Stomach (tissue), 9 donors: ENCODE data around the gene RAG1. TPM values are rescaled to one million over a fixed set of nuclear protein-coding genes. Genes with fewer than 3 reads are reported as not detected.

Experiments used
- DNase-seq, 2 donors: peaks; one replicate each; pipeline versions ENCODE4 v3.0.0 to v3.0.0-alpha.2; 2013 to 2019
- H3K27ac ChIP-seq, 5 donors: fragments of 200-600 bp in 4 of 5; sonication (generic) in 4 of 5; one replicate each; pipeline ENCODE4 v1.5.1; 2013 to 2019; ENCODE audit warnings: mild to moderate bottlenecking in 1 of 5, moderate library complexity in 1 of 5
- H3K27me3 ChIP-seq, 3 donors: fragments of 200-600 bp; sonication (generic); one replicate each; pipeline ENCODE4 v1.5.1; 2017 to 2019; ENCODE audit warnings: mixed run types in 1 of 3
- H3K36me3 ChIP-seq, 4 donors: fragments of 200-600 bp; sonication (generic); 1 replicate in 3 of 4; 2 replicates in 1 of 4; pipeline ENCODE4 v1.5.1; 2016 to 2019
- H3K4me1 ChIP-seq, 4 donors: fragments of 200-600 bp; sonication (generic); one replicate each; pipeline ENCODE4 v1.5.1; 2016 to 2019
- H3K4me3 ChIP-seq, 4 donors: fragments of 200-600 bp; sonication (generic) in 3 of 4; one replicate each; pipeline ENCODE4 v1.5.1; 2016 to 2019; ENCODE audit warnings: mild to moderate bottlenecking in 1 of 4
- H3K9me3 ChIP-seq, 4 donors: fragments of 200-600 bp; sonication (generic); one replicate each; pipeline ENCODE4 v1.5.1; 2016 to 2019
- EP300 ChIP-seq: sonication (generic); formaldehyde crosslinking; IDR thresholded peaks from one replicate; pipeline ENCODE4 v1.6.1; 2017; ENCODE audit warnings: antibody characterized with exemption
- POLR2A ChIP-seq, 4 donors: fragments of 450-650 bp; IDR thresholded peaks; one replicate each; pipeline ENCODE4 v1.6.1; 2016; ENCODE audit warnings: antibody characterized with exemption in 4 of 4, control low read depth in 2 of 4, mild to moderate bottlenecking in 1 of 4, moderate library complexity in 1 of 4
- POLR2AphosphoS5 ChIP-seq, 3 donors: sonication (generic); formaldehyde crosslinking; IDR thresholded peaks; one replicate each; pipeline ENCODE4 v1.6.1; 2016; ENCODE audit warnings: antibody characterized with exemption in 3 of 3
- WGBS, 5 donors: extraction: QIAGEN DNeasy Blood & Tissue Kit in 3 of 5; methylation state at CpG; one replicate each; pipeline versions ENCODE4 v1.1.5 to v1.1.7; 2013 to 2018; 5-methylcytosine and 5-hydroxymethylcytosine counted together
- intact Hi-C: fragments of 100-400 bp; cut with DNase I; formaldehyde crosslinking; loops from one replicate; pipeline ENCODE4 v1.15.1; 2023; ENCODE audit warnings: low total_unique reads
- polyA plus RNA-seq, 3 donors: library from polyadenylated mRNA; stranded (reverse); fragments of 200-250 nt; gene quantifications; one replicate each; pipeline ENCODE4 v1.2.3, GENCODE V29; 2013
- total RNA-seq, 5 donors: library from RNA; depleted of rRNA; stranded (reverse); fragments of >200 nt; gene quantifications; one replicate each; pipeline versions ENCODE4 v1.1.0 to v1.2.3, GENCODE V29; 2014 to 2016
- TF ChIP-seq, protein P1 (sequence below), 7 experiments: fragments of 450-650 bp in 4 of 7; fragments of 200-600 bp in 3 of 7; sonication (generic) in 3 of 7; IDR thresholded peaks; one replicate each; pipeline ENCODE4 v1.5.1; 2016 to 2019; ENCODE audit warnings: antibody characterized with exemption in 7 of 7, control low read depth in 2 of 7, mild to moderate bottlenecking in 1 of 7
- donor health status: healthy with polysubstance abuse.
- donor health status: Bipolar disorder and iron deficiency.
- donor health status: healthy.

The RAG1 gene
- total and polyA plus RNA-seq, 8 donors, result 0.23 to 5.0 (median 0.43) TPM; not detected in 2

- intact Hi-C loops, result no loop called here
- Histone ChIP-seq H3K9me3 (no peaks in the 10 kb centered on the region), H3K36me3 (no peaks in the 10 kb centered on the region), H3K4me3 (no peak overlapping the region), H3K27ac (no peak overlapping the region), H3K27me3 (no peaks in the 10 kb centered on the region), H3K4me1 (peaks cover 0 to 19% (median 9%) of the 10 kb centered on the region in 4 donors)
- TF ChIP-seq, protein P1, sequence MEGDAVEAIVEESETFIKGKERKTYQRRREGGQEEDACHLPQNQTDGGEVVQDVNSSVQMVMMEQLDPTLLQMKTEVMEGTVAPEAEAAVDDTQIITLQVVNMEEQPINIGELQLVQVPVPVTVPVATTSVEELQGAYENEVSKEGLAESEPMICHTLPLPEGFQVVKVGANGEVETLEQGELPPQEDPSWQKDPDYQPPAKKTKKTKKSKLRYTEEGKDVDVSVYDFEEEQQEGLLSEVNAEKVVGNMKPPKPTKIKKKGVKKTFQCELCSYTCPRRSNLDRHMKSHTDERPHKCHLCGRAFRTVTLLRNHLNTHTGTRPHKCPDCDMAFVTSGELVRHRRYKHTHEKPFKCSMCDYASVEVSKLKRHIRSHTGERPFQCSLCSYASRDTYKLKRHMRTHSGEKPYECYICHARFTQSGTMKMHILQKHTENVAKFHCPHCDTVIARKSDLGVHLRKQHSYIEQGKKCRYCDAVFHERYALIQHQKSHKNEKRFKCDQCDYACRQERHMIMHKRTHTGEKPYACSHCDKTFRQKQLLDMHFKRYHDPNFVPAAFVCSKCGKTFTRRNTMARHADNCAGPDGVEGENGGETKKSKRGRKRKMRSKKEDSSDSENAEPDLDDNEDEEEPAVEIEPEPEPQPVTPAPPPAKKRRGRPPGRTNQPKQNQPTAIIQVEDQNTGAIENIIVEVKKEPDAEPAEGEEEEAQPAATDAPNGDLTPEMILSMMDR (IDR thresholded peaks at IDR 0.05), result no peak
- TF ChIP-seq POLR2AphosphoS5 (IDR thresholded peaks at IDR 0.05), result no peak
- TF ChIP-seq EP300, result no peak
- TF ChIP-seq POLR2A (IDR thresholded peaks at IDR 0.05), result no peak
- 80 to 87% (median 84%) methylated on average over 6 of the region's 6 CpGs for WGBS, 5 donors
- no peak for DNase-seq
These were observed 49.9 kb downstream of the RAG1 start for GRCh38 chr11:36617543-36618362.

GRCh38 chr11:36618363-36619047 lies 50.7 kb downstream of the RAG1 start:
- no peak for TF ChIP-seq POLR2AphosphoS5 (IDR thresholded peaks at IDR 0.05)
- TF ChIP-seq POLR2A (IDR thresholded peaks at IDR 0.05), result no peak
- TF ChIP-seq, protein P1 (IDR thresholded peaks at IDR 0.05), result no peak
- no peak for TF ChIP-seq EP300
- Histone ChIP-seq H3K27me3 (no peaks in the 10 kb centered on the region), H3K36me3 (no peaks in the 10 kb centered on the region), H3K27ac (no peak overlapping the region), H3K4me3 (no peak overlapping the region), H3K9me3 (no peaks in the 10 kb centered on the region), H3K4me1 (peaks cover 0 to 19% (median 9%) of the 10 kb centered on the region in 4 donors)
- intact Hi-C loops, result no loop called here
- WGBS, 5 donors, result 59 to 82% (median 76%) methylated on average over 3 of the region's 3 CpGs
- DNase-seq, result no peak

- Histone ChIP-seq H3K36me3 (no peaks in the 10 kb centered on the region), H3K4me3 (no peak overlapping the region), H3K27ac (no peak overlapping the region), H3K4me1 (peaks cover 0 to 19% (median 9%) of the 10 kb centered on the region in 4 donors), H3K27me3 (no peaks in the 10 kb centered on the region), H3K9me3 (no peaks in the 10 kb centered on the region)
- DNase-seq, result peak in 1 of 2 donors; percentile 48
- WGBS, 5 donors, result 25 to 32% (median 29%) methylated on average over 5 of the region's 5 CpGs
- no peak for TF ChIP-seq POLR2A (IDR thresholded peaks at IDR 0.05)
- no peak for TF ChIP-seq POLR2AphosphoS5 (IDR thresholded peaks at IDR 0.05)
- no peak for TF ChIP-seq EP300
- TF ChIP-seq, protein P1 (IDR thresholded peaks at IDR 0.05), result no peak
- intact Hi-C loops, result no loop called here
These were observed 51.7 kb downstream of the RAG1 start for GRCh38 chr11:36619502-36619901.

DNA sequence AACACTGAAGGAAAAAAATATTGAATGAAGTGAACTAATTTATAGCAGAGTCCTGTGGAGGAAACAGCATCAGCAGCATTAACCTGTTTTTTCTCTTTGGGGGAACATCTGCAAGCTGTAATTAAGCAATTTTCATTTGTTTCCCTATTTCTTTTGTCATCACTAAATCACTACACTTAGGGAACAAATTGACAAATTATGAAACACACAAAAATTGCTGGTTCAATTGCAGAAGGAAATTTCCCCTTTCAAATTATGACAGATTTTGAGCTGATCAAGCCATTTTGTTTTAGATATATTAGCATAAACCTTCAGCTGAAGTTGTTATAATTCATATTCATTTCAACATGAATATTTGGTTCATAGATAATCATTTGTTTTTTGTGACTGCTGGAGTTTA lies 52.4 kb downstream of the RAG1 start:
- TF ChIP-seq POLR2AphosphoS5 (IDR thresholded peaks at IDR 0.05) (no peak), POLR2A (IDR thresholded peaks at IDR 0.05) (no peak), EP300 (no peak)
- TF ChIP-seq, protein P1 (IDR thresholded peaks at IDR 0.05), result no peak
- peaks cover 0 to 19% (median 9%) of the 10 kb centered on the region in 4 donors for H3K4me1 ChIP-seq
- no peaks in the 10 kb centered on the region for H3K9me3 ChIP-seq
- no peaks in the 10 kb centered on the region for H3K27me3 ChIP-seq
- intact Hi-C loops, result loop anchor here (10.0 kb wide), 1 partner anchor 55 kb away; the partner anchor contains the start of gene RAG1
- no peak overlapping the region for H3K27ac ChIP-seq
- no peaks in the 10 kb centered on the region for H3K36me3 ChIP-seq
- DNase-seq, result no peak
- H3K4me3 ChIP-seq, result no peak overlapping the region
